Muscle layer of colon (tissue), 2 donors: ENCODE data around the gene ATP9B.
"Not testable (repeated sequence)": the region's sequence is repeated elsewhere in the genome, so short reads cannot be mapped to it uniquely, and the experiment has no call there.

Experiments
- H3K27ac ChIP-seq: one replicate; pipeline ENCODE4 v1.7.0; 2013; ENCODE audit warnings: low read depth, mild to moderate bottlenecking, low read length, moderate library complexity
- H3K27me3 ChIP-seq, 2 donors: one replicate each; pipeline ENCODE4 v1.7.0; 2013; ENCODE audit warnings: low read length in 2 of 2, mild to moderate bottlenecking in 2 of 2; ENCODE audit not compliant: insufficient read depth in 2 of 2, control insufficient read depth in 1 of 2
- H3K36me3 ChIP-seq: one replicate; pipeline ENCODE4 v1.7.0; 2013; ENCODE audit warnings: mild to moderate bottlenecking, low read length; ENCODE audit not compliant: insufficient read depth
- H3K4me1 ChIP-seq: one replicate; pipeline ENCODE4 v1.7.0; 2013; ENCODE audit warnings: mild to moderate bottlenecking, low read length; ENCODE audit not compliant: insufficient read depth
- H3K4me3 ChIP-seq, 2 donors: one replicate each; pipeline ENCODE4 v1.7.0; 2013; ENCODE audit warnings: low read length in 2 of 2, low read depth in 1 of 2, mild to moderate bottlenecking in 1 of 2, moderate library complexity in 1 of 2
- H3K9ac ChIP-seq: one replicate; pipeline ENCODE4 v1.7.0; 2013; ENCODE audit warnings: low read length
- H3K9me3 ChIP-seq: one replicate; pipeline ENCODE4 v1.7.0; 2013; ENCODE audit warnings: mild to moderate bottlenecking, low read length
- donor health status: abdominal sarcoma.
- donor health status: Adenocarcinoma of cecum.

The ATP9B gene

DNA sequence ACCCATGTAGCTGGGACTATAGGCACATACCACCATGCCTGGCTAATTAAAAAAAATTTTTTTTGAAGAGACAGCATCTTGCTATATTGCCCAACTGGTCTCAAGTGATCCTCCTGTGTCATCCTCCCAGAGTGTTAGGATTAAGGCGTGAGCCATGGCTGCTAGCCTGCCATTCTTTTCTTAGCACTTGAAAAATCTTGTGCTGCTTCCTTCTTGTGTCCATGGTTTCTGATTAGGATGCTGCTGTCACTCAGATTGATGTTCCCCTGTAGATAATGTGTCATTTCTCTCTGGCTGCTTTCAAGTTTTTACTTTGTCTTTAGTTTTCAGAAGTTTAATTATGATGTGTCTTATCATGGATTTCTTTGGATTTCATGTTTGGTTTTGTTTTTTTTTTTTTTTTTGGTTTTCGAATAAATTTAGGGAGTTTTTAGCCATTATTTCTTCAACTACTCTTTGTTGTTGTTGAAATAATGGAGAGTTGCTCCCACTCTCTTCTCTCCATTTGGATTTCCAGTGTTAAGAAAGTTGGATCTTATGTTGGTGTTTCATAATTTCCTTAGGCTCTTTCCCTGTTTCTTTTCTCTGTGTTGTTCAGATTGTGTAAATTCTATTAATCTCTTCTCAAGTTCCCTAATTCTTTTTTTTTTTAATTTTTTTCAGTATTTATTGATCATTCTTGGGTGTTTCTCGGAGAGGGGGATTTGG lies 2.5 kb downstream of the ATP9B start:
- no peaks in the 10 kb centered on the region for H3K36me3 ChIP-seq
- peaks cover 21% of the 10 kb centered on the region for H3K4me1 ChIP-seq
- no peak overlapping the region for H3K9ac ChIP-seq
- no peak overlapping the region for H3K27ac ChIP-seq
- no peak overlapping the region for H3K4me3 ChIP-seq
- no peaks in the 10 kb centered on the region for H3K27me3 ChIP-seq
- no peaks in the 10 kb centered on the region for H3K9me3 ChIP-seq

DNA sequence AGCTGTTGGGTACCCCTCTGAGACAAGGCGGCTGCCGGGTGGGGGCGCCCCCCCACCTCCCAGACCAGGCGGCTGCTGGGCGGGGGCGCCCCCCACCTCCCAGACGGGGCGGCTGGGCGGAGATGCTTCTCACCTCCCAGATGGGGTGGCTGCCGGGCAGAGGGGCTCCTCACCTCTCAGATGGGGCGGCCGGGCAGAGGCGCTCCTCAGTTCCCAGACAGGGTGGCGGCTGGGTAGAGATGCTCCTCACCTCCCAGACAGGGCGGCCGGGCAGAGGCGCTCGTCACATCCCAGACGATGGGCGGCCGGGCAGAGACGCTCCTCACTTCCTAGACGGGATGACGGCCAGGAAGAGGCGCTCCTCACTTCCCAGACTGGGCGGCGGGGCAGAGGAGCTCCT lies 3.5 kb downstream of the ATP9B start:
- not testable (repeated sequence) for H3K9me3 ChIP-seq, H3K27ac ChIP-seq, H3K4me3 ChIP-seq, H3K36me3 ChIP-seq, H3K9ac ChIP-seq, H3K27me3 ChIP-seq
- peaks cover 21% of the 10 kb centered on the region for H3K4me1 ChIP-seq

DNA sequence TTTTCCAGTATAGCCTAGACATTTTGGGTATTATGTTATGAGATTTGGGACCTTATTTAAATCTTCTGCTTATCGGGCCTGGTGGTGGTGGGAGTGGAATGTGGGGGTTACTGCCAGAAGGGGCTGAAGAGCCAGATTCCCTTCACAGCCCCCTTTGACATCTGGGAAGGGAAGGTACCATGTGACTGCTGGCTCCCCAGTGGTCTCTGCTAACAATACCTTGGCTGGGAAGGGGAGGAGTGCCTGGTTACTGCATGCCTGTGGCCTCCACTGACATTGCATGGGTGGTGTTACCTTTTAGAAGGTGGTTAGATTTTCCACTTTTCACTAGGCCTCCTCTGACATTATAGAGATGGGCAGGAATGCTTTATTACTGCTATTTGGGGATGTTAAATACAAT lies 8.0 kb downstream of the ATP9B start:
- Histone ChIP-seq H3K4me3 (no peak overlapping the region), H3K9me3 (no peaks in the 10 kb centered on the region)

DNA sequence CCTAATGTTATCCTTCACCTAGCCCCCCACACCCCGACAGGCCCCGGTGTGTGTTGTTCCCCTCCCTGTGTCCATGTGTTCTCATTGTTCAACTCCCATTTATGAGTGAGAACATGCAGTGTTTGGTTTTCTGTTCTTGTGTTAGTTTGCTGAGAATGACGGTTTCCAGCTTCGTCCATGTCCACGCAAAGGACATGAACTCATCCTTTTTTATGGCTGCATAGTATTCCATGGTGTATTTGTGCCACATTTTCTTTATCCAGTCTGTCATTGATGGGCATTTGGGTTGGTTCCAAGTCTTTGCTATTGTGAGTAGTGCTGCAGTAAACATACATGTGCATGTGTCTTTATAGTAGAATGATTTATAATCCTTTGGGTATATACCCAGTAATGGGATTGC lies 9.6 kb downstream of the ATP9B start:
- H3K27me3 ChIP-seq, H3K4me1 ChIP-seq, H3K9ac ChIP-seq, H3K4me3 ChIP-seq, H3K27ac ChIP-seq, H3K9me3 ChIP-seq, H3K36me3 ChIP-seq: not testable (repeated sequence)

More for the DNA sequence above, 8.0 kb downstream of the ATP9B start:
- Histone ChIP-seq H3K4me1 (no peaks in the 10 kb centered on the region), H3K9ac (no peak overlapping the region), H3K27ac (no peak overlapping the region), H3K27me3 (no peaks in the 10 kb centered on the region), H3K36me3 (no peaks in the 10 kb centered on the region)

DNA sequence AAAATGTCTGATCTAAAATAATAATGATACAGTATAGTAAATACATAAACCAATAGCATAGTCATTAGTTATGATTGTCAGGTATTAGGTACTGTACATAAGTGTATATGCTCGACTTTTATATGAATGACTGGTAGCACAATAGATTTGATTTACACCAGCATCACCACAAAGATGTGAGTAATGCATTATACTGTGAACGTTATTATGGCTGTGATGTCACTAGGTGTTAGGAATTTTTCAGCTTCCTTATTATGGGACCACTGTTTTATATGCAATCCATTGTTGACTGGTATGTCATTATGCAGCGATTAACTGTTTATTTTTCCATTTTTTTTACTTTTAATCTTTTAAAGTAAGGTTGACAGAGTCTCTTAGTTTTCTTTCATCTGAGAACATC lies 23.7 kb downstream of the ATP9B start:
- no peak overlapping the region for H3K9ac ChIP-seq
- H3K9me3 ChIP-seq = no peaks in the 10 kb centered on the region
- no peaks in the 10 kb centered on the region for H3K4me1 ChIP-seq
- H3K36me3 ChIP-seq = no peaks in the 10 kb centered on the region
- H3K27me3 ChIP-seq = no peaks in the 10 kb centered on the region
- no peak overlapping the region for H3K4me3 ChIP-seq
- no peak overlapping the region for H3K27ac ChIP-seq

DNA sequence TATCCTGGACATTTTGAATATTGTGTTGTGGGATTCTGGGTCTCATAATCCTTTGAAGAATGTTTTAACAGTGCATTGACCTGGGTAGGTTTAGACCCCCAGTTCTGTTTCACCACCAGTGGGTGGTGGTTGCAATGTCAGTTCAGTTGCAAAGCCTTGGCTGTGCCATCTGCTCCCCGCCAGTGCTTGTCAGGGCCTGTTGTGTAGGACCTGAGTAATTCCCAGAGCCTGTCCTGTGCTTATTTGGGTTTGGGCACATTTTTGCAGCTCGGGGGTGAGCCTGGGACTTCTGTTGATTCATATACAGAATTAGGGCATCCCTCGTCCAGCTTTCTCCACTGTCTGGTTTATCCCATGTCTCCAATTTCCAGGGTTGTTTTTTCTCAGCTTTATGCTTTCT lies 24.8 kb downstream of the ATP9B start:
- Histone ChIP-seq H3K9me3 (no peaks in the 10 kb centered on the region), H3K4me3 (no peak overlapping the region), H3K27me3 (no peaks in the 10 kb centered on the region), H3K36me3 (no peaks in the 10 kb centered on the region), H3K27ac (no peak overlapping the region), H3K4me1 (no peaks in the 10 kb centered on the region), H3K9ac (no peak overlapping the region)

DNA sequence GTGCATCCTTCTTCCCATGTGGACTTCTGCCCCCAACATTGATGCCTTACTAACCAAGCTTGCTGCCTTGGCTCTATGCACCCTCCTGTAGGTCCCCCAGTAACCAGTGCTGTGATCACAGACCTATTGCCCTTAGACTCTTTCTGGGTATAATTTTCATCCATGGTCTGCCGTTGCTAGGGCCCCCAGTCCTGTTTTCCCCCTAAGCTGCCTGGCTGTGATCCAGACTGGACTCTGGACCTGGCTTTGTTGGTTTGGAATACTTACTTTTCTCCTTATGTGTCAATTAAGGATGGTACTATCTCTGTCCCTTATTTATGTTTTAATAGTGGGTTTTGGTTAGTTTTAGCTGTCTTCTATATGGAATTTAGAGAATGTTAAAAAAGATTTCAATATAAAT lies 26.0 kb downstream of the ATP9B start:
- H3K36me3 ChIP-seq = no peaks in the 10 kb centered on the region
- no peak overlapping the region for H3K27ac ChIP-seq
- H3K4me3 ChIP-seq = no peak overlapping the region
- no peaks in the 10 kb centered on the region for H3K4me1 ChIP-seq
- no peaks in the 10 kb centered on the region for H3K9me3 ChIP-seq
- H3K9ac ChIP-seq = no peak overlapping the region
- no peaks in the 10 kb centered on the region for H3K27me3 ChIP-seq

DNA sequence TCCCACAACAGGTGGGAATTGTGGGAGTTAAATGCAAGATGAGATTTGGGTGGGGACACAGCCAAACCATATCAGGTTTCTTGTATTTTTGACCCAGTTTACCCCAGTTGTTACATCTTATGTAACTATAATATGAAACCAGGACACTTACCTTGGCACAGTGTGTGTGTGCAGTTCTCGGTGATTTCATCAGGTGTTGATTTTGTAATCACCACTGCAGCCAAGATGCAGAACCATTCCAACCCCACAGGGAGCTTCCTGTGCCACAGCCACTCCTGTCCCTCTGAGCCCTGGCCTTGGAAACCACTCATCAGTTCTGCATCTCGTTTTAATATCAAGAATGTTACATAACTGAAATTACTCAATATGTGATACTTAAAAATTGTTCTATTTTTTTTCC lies 31.8 kb downstream of the ATP9B start:
- no peaks in the 10 kb centered on the region for H3K36me3 ChIP-seq
- H3K27ac ChIP-seq = no peak overlapping the region
- no peaks in the 10 kb centered on the region for H3K27me3 ChIP-seq
- no peaks in the 10 kb centered on the region for H3K4me1 ChIP-seq
- H3K9ac ChIP-seq = no peak overlapping the region
- H3K4me3 ChIP-seq = no peak overlapping the region
- H3K9me3 ChIP-seq = no peaks in the 10 kb centered on the region

DNA sequence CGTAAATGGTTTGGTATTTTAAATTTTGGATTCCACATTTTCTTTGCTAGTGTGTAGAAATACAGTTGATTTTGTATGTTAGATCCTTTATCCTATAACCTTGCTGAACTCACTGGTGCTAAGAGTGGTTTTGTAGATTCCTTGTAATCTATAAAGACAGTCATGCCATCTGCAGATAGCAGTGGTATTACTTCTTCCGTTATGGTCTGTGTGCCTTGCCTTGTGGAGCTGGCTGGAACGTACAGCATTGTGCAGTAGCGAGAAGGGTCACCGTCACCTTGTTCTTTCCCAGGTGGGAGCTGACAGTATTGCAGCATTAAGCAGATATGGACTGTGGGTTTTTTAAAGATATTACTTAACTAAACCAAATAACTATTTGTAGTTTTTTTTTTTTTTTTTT lies 33.7 kb downstream of the ATP9B start:
- Histone ChIP-seq H3K36me3 (no peaks in the 10 kb centered on the region), H3K4me1 (no peaks in the 10 kb centered on the region), H3K4me3 (no peak overlapping the region), H3K27ac (no peak overlapping the region), H3K9me3 (no peaks in the 10 kb centered on the region), H3K27me3 (no peaks in the 10 kb centered on the region), H3K9ac (no peak overlapping the region)

DNA sequence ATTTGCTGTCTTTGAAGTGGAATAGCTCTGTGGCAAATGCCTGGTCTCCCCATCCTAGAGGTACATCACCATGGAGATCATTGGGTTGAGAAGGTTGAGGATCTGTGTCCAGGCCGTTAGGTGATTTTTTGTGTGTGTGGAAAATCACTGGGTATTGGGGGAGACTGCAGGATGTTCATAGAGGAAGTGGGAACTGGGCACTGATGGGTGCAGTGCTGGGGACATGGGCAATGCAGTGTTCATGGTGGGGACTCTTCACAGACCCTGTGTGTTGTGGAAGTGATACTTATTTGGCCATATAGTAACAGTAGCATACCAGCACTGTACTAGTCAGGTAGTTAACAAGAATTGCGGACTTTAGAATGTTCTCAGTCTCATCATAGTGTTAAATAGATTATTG lies 34.9 kb downstream of the ATP9B start:
- no peaks in the 10 kb centered on the region for H3K9me3 ChIP-seq
- H3K36me3 ChIP-seq = no peaks in the 10 kb centered on the region

DNA sequence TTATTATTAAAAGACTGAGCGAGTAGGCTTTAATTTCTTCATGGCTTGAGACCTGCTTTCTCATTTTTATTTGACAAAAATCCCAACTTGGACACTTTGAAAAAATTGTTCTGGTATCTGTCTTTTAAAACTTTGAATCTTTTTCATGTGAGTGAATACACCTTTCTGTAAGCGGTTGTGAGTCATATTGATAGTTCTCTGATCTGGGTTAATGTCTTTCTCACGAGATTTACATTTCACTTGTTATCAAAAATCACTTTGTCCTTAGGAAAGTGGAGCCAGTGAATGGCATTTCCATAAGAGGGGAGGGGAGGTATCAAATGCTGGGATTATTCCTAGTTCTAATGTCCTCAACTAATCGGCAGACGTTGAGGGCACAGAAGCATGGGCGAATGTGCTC lies 36.3 kb downstream of the ATP9B start:
- Histone ChIP-seq H3K9me3 (no peaks in the 10 kb centered on the region), H3K36me3 (no peaks in the 10 kb centered on the region), H3K4me1 (peaks cover 6% of the 10 kb centered on the region), H3K4me3 (no peak overlapping the region), H3K9ac (no peak overlapping the region), H3K27ac (no peak overlapping the region), H3K27me3 (no peaks in the 10 kb centered on the region)

More for the DNA sequence above, 34.9 kb downstream of the ATP9B start:
- no peak overlapping the region for H3K9ac ChIP-seq
- no peak overlapping the region for H3K27ac ChIP-seq
- H3K27me3 ChIP-seq = no peaks in the 10 kb centered on the region
- H3K4me3 ChIP-seq = no peak overlapping the region
- peaks cover 6% of the 10 kb centered on the region for H3K4me1 ChIP-seq

DNA sequence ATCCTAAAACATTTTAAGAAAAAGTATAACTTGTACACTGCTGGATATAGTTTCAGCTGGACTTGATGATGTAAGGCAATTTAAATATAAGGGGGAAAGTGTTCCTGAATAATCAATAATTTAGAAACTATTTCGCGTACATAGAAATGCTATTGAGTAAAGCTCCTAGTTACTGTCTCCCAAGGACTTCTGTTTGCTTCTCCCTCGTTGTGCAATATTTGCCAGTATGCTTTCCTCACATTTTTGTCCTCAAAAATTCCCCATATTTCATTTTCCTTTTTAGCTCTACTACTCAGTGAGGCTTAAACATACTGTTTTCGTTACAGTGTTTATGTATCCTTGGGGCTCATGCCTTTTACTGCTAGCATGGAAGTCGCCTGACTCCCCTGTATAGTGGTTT lies 36.9 kb downstream of the ATP9B start:
- Histone ChIP-seq H3K27me3 (no peaks in the 10 kb centered on the region), H3K36me3 (no peaks in the 10 kb centered on the region), H3K27ac (no peak overlapping the region), H3K9me3 (no peaks in the 10 kb centered on the region), H3K9ac (no peak overlapping the region), H3K4me1 (peaks cover 6% of the 10 kb centered on the region), H3K4me3 (no peak overlapping the region)
